Stimulated activated naive CD4-positive, alpha-beta T cell treated with Interleukin-2 at 50 U/mL for 16 hours (primary cell): Measurements from ENCODE around the gene MUC6.

Experiments
- DNase-seq: peaks from one replicate; lab custom pipeline; 2025; lab: John Stamatoyannopoulos, UW

MUC6 gene

GRCh38 chr11:1052133-1053011, 15.9 kb upstream of the MUC6 start:
- DNase-seq, result no peak

DNA sequence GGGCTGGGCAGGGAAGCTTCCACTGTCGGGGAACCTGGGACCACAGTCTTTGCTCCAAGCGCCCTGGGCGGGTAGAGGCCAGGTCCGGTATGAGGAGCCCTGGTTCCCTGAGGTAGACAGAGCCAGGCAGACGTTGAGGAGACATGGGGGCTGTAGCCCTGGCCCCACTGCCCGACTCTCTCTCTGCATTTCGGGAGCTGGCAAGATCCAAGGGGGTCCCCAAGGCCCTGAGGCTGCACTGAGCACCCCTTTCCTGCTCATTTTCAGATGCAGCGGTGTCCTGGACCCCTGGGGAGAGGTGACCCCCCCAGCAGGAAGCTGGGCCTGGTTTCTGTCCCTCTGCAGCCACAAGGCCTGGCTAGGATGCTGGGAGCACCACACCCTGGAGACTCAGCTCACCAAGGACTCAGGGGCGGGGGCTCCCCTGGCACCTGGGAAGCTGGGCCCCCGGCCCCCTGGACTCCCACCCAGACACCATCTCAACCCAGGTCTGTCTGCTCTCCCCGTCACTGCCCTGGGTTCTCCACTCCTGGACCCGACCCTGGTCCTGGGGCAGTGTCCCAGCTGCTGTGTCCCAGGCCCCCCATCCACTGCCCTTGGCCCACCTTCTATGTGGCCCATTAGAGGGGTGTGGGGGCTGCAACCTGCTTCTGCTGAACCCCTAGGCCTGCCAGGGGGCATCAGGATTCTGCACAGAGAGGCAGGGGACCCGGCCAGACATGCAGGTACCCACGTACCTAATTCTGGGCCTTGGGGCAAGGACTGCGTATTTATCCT, 15.0 kb upstream of the MUC6 start:
- DNase-seq, result no peak

DNA sequence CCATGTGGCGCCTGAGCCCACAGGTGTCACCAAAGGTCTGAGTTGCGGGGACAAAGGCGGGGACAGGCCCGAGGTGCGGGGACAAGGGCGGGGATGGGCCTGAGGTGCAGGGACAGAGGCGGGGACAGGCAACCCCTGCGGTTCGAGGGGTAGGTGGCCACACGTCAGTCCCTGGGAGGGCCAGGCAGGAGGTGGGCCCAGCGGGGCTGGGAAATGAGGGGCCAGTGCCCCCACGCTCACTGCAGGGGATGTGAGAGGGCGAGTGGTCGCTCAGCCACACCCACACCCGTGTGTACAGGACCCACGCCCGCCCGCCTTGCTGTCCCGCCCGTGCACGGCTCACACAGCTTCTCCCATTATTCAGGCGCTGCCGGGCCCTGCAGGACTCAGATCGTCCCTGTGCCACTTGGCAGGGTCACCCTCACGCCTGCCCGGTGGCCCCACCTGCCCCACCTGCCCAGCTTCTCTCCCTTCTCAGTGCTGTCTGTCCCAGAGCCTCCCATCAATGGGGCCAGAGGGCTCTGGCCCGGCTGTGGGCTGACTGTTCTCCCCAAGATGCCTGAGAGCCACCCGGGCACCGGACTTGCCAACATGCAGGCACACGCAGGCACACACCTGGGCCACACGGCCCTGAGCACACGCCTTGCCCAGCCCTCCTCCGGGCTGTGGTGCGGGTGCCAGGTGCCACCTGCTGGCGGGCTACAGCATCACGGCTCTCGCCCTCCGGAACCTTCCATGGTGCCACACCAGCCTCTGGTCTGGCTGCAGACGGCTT, 14.2 kb upstream of the MUC6 start:
- peak; percentile 40 for DNase-seq

DNA sequence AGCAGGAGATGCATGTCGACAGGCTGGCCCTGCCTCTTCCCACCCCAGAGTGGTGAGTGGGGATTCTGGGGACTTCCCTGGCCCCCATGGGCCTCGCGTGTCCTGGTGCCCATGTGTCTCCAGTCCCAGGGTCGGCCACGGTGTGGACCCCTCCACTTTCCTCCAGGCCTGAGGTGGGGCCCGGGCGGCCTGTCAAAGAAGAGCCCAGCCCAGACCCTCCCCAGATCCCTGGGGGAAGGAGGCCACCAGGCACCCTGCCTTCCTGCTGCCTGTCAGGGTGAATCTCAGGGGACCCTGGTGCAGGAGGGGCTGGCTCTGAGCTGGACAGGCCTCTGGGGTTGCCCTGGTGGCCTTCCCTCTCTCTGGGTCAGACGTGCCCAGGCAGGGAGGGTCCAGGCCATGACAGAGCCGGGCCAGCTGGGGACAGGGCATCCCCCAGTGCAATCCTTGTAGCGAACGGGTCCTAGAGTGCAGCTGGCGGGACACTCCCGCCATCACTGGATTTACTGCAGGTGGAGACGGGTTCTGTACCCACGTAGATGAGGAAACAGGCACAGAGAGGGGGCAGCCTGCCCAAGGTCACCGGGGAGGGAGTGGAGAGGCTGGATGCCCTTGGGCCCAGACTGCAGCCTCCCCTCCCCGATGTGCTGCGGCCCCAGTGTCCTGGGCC, 13.5 kb upstream of the MUC6 start:
- no peak for DNase-seq

GRCh38 chr11:1049431-1049891, 12.9 kb upstream of the MUC6 start:
- DNase-seq, result no peak

DNA sequence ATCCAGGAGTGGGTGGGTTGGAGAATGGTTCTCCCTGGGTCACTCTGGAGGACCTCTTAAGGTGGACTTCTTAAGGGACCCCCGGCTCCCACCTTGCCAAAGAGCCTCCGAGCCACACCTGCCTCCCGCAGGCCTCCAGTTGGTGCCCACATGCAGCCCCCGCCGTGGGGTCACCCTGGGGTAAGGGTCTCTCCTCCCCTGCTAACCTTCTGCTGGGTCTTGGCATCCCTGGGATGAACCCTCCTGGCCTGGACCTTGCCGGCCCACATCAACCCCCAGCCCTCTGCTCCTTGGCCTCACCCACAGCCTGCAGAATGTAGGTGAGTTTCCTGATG, 12.5 kb upstream of the MUC6 start:
- DNase-seq, result no peak

DNA sequence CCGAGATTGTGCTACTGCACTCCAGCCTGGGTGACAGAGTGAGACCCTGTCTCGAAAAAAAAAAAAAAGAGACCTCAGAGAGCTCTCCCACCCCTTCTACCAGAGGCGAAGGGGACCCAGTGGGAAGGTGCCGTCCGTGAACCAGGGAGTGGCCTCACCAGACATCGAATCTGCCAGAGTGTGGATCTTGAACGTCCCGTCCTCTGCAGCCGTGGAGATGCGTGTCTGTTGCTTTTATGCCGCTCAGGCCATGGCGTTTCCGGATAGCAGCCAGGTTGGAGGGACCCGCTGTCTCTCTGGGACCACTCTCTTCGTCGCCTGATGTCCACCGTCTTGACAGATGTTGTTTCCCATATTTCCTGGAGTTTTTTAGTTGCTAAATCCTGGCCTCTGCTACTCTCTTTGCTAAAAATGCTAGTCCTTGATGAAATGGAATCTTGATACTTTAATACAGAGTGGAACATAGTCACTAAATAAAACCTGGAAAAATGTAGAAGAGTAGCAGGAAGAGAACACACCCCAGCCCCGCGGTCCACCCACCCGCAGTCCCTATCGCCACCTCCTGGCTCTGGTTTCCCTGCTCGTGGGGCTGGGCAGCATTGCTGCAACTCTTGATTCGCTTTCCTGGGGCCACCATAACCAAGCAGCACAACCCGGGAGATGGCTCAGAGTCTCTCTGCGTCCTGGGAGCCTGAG, 12.0 kb upstream of the MUC6 start:
- DNase-seq, result no peak

- DNase-seq, result no peak
Observed at GRCh38 chr11:1047595-1048156, 11.2 kb upstream of the MUC6 start.

- DNase-seq, result no peak
Observed at GRCh38 chr11:1044160-1044559, 7.6 kb upstream of the MUC6 start.

- DNase-seq, result no peak
Observed at GRCh38 chr11:1043563-1044096, 7.1 kb upstream of the MUC6 start.

DNA sequence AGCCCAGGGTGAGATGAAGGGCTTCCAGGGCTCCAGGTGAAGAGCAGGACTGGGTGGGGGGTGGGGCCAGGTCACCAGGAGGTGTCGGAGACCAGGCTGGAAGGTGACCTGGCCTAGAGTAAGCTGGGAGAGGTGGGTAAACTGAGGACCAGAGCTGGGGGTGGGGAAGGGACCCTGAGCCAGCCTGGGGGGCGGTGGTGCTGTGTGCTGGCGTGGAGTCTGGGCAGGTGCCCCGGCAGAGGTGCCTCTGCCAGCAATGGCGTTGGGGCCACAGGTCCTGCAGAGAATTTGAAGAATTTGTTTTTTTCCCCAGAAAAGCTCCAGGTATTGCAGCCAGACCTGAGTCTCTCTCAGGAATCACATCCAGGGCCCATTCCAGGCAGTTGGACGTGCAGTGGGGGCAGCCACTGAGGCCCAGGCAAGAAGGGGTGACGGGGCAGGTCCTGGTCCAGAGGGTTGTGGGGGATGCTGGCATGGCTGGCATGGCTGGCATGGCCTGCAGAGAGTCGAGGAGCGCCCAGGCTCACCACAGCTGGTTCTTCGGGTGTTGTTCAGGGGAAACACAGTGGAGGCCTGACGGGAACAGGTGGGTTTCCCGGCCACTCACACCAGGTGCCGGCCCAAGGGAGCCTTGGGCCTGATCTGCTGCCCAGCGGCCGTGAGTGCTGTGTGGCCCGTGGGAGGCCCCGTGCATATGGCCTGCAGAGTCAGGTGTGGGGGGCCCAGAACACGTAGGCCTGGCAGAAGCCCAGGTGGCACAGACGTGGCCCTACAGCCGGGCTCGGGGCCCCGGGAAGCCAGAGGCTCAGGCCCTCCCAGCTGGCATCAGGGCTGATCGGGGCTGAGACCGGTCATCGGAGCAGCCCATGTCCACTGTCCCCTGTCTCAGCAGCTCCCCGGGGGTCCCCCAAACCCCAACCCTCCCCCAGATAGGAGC, 6.4 kb upstream of the MUC6 start:
- no peak for DNase-seq

DNA sequence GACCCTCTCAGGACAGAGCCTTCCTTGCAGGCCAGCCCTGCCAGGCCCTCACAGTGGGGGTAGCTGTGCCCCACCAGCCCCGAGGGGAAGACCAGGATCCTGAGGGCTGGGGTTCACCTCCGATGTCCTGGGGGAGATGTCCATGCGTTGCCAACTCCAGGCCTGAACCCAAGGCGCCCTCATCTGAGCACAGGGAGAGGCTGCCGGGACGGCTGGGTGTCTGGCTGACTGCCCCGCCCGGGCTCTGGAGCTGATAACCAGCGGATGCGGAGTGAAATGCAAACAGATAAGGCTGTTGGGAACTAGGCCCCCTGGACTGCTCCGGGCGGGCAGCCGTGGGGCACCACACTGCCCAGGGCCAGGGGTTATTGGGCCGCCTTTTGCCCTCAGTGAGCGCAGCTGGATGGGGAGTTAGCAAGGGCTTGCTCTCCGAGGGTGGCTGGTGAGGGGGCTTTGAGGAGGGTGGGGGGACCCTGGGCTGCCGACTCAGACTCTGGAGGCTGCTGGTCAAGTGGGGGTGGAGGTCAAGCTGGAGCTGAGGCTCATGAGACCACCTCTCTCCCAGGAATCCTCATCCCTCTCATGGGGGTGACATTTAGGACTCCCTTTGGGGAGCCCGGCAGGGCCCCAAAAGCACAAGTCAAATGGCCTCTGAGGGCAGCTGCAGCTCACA, 5.6 kb upstream of the MUC6 start:
- no peak for DNase-seq

GRCh38 chr11:1041471-1041870, 5.0 kb upstream of the MUC6 start:
- no peak for DNase-seq

GRCh38 chr11:1041149-1041467, 4.6 kb upstream of the MUC6 start:
- no peak for DNase-seq

- no peak for DNase-seq
Observed at GRCh38 chr11:1040428-1041148, 4.1 kb upstream of the MUC6 start.

GRCh38 chr11:1039481-1040427, 3.2 kb upstream of the MUC6 start:
- no peak for DNase-seq

DNA sequence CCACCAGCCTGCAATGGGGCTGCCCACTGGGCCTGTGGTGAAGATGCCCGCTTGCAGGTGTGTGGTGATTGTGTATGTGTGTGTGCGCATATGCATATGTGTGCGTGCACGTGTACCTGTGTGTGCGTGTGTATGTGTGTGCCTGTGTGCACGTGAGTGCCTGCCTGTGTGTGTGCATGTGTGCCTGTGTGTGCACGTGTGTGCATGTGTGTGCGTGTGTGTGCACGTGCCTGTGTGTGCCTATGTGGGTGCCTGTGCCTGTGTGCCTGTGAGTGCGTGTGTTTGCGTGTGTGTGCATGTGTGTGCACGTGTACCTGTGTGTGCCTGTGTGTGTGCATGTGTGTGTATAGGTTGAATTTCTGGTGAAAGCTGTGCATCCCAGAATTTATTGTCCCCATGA, 2.4 kb upstream of the MUC6 start:
- no peak for DNase-seq
